ENCODE results near the gene HSD17B10.

The HSD17B10 gene

DNA sequence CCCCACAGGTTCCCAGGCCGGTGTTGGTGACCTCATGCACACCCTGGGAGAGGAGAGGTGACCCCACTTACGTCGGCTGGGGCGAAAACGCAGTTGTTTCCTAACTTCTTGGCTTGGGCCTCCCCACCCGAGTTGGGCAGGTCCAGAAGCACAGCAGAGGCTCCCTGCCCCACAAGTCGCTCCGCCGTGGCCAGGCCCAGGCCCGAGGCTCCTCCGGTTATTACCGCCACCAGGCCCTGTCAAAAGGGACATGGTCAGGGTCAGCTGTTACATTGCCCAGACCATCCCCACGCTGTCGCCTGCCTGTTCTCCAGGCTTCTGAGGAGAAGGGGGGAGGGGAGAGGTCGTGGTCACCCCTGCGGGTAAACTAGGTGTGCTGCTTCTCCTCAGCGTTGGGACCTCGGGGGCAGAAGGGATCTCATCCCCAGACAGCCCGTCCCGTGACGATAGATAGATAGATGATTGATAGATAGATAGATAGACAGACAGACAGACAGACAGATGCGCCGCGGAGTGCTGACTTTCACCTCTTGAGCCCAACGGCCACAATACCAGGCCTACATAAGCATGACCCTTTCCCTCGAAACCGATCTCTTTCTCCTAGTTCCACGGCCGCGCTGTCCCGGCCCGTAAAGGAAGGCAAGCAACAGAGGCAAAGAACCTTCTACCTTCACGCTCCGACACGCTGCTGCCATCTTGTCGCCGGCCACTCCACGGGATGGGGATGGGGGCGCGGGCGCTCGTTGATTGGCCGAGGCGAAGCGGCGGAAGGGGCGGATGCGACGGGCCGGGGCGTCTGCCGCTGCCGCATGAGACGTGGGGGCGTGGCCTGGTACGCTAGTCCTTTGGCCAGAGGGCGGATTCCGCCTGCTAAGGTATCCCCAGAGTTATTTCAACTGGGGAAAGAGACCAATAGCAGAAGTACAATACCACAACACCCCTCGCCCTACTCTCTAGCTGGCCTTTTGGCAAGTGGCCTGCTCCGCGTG lies at the start of gene HSD17B10:
TSS of gene HSD17B10 (minus strand) at position 720 of the 989 bp plus-strand sequence. CDS start at position 695, 25 bp downstream.
- Histone ChIP-seq H3K9me2 (replicated peaks; ENCODE audit: control insufficient read depth, low read length) (no peaks in the 10 kb centered on the region), H3K36me3 (ENCODE audit: control insufficient read depth, low read length) (peaks cover 13% of the 10 kb centered on the region), H3K9me3 (ENCODE audit: control insufficient read depth, insufficient read depth, low read length) (no peaks in the 10 kb centered on the region), H3K27me3 (ENCODE audit: control insufficient read depth, low read length) (no peaks in the 10 kb centered on the region), H3F3A (ENCODE audit: control insufficient read depth, insufficient read depth) (no peaks in the 10 kb centered on the region), H4K20me1 (ENCODE audit: control insufficient read depth, insufficient read depth, low read depth, low read length) (no peaks in the 10 kb centered on the region), H3K4me2 (ENCODE audit: low read length) (peak within 1 kb of the TSS; percentile 67), H3K27ac (ENCODE audit: low read depth, low read length) (peak within 1 kb of the TSS; percentile 37; the same call in 1 of the 2 replicates), H3K4me1 (ENCODE audit: control insufficient read depth, low read length) (peaks cover 14% of the 10 kb centered on the region), H3K79me2 (ENCODE audit: control insufficient read depth, low read length) (peaks cover 11% of the 10 kb centered on the region), H3K4me3 (ENCODE audit: low read length) (peak within 1 kb of the TSS; percentile 86)
- TF ChIP-seq, protein P1, sequence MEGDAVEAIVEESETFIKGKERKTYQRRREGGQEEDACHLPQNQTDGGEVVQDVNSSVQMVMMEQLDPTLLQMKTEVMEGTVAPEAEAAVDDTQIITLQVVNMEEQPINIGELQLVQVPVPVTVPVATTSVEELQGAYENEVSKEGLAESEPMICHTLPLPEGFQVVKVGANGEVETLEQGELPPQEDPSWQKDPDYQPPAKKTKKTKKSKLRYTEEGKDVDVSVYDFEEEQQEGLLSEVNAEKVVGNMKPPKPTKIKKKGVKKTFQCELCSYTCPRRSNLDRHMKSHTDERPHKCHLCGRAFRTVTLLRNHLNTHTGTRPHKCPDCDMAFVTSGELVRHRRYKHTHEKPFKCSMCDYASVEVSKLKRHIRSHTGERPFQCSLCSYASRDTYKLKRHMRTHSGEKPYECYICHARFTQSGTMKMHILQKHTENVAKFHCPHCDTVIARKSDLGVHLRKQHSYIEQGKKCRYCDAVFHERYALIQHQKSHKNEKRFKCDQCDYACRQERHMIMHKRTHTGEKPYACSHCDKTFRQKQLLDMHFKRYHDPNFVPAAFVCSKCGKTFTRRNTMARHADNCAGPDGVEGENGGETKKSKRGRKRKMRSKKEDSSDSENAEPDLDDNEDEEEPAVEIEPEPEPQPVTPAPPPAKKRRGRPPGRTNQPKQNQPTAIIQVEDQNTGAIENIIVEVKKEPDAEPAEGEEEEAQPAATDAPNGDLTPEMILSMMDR (IDR thresholded peaks at IDR 0.05; ENCODE audit: low read depth, low read length, poor library complexity, severe bottlenecking) = no peak
- no peak for TF ChIP-seq EZH2phosphoT487 (IDR thresholded peaks at IDR 0.05; ENCODE audit: borderline replicate concordance, low read length)

GRCh38 chrX:53483416-53483815 lies 49.2 kb upstream of the HSD17B10 start:
- H3K27me3 ChIP-seq (ENCODE audit: control insufficient read depth, low read length) = no peaks in the 10 kb centered on the region
- no peak for TF ChIP-seq EZH2phosphoT487 (IDR thresholded peaks at IDR 0.05; ENCODE audit: borderline replicate concordance, low read length)
- TF ChIP-seq, protein P1 (IDR thresholded peaks at IDR 0.05; ENCODE audit: low read depth, low read length, poor library complexity, severe bottlenecking) = no peak
- H3F3A ChIP-seq (ENCODE audit: control insufficient read depth, insufficient read depth) = no peaks in the 10 kb centered on the region
- H3K4me3 ChIP-seq (ENCODE audit: low read length) = no peak overlapping the region
- H3K79me2 ChIP-seq (ENCODE audit: control insufficient read depth, low read length) = no peaks in the 10 kb centered on the region
- H3K9me3 ChIP-seq (ENCODE audit: control insufficient read depth, insufficient read depth, low read length) = no peaks in the 10 kb centered on the region
- no peaks in the 10 kb centered on the region for H3K9me2 ChIP-seq (replicated peaks; ENCODE audit: control insufficient read depth, low read length)
- no peaks in the 10 kb centered on the region for H3K4me1 ChIP-seq (ENCODE audit: control insufficient read depth, low read length)
- no peaks in the 10 kb centered on the region for H3K36me3 ChIP-seq (ENCODE audit: control insufficient read depth, low read length)
- no peak overlapping the region for H3K27ac ChIP-seq (ENCODE audit: low read depth, low read length)
- H4K20me1 ChIP-seq (ENCODE audit: control insufficient read depth, insufficient read depth, low read depth, low read length) = no peaks in the 10 kb centered on the region
- no peak overlapping the region for H3K4me2 ChIP-seq (ENCODE audit: low read length)

DNA sequence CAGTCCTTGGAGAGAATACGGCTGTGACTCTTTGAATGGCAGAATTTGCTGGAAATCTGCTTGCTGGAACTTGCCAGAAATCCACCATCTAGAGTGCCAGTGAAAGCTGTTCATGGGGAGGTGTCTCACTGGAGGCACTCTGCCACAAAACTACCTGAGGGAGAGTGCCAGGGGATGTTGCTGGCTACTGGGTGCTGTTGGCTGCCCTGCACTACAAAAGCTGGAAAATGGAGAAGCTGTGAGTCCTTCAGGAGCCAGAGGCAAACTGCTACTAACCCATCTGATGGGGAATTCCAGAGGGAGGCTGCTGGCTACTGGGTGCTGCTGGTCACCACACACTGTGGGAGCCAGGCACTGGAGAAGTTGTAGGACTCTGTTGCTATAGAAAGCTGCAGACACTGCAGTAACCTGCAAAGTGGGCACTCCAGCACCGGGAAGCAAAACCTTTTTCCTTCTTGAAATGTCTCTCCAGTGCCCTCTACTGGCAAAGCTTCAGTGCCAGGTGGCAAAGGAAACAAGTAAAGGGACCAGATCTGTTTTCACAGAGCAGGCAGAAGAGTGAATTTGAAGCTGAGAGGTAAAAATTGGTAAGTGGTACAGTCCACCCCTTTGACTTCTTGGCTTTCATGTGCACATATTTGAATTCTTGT lies 47.8 kb upstream of the HSD17B10 start:
- no peaks in the 10 kb centered on the region for H3K36me3 ChIP-seq (ENCODE audit: control insufficient read depth, low read length)
- H3F3A ChIP-seq (ENCODE audit: control insufficient read depth, insufficient read depth) = no peaks in the 10 kb centered on the region
- no peaks in the 10 kb centered on the region for H3K9me2 ChIP-seq (replicated peaks; ENCODE audit: control insufficient read depth, low read length)
- no peaks in the 10 kb centered on the region for H4K20me1 ChIP-seq (ENCODE audit: control insufficient read depth, insufficient read depth, low read depth, low read length)
- no peaks in the 10 kb centered on the region for H3K27me3 ChIP-seq (ENCODE audit: control insufficient read depth, low read length)
- no peaks in the 10 kb centered on the region for H3K9me3 ChIP-seq (ENCODE audit: control insufficient read depth, insufficient read depth, low read length)
- H3K79me2 ChIP-seq (ENCODE audit: control insufficient read depth, low read length) = no peaks in the 10 kb centered on the region
- H3K4me1 ChIP-seq (ENCODE audit: control insufficient read depth, low read length) = no peaks in the 10 kb centered on the region
- H3K27ac ChIP-seq (ENCODE audit: low read depth, low read length) = no peak overlapping the region
- no peak overlapping the region for H3K4me3 ChIP-seq (ENCODE audit: low read length)
- no peak for TF ChIP-seq EZH2phosphoT487 (IDR thresholded peaks at IDR 0.05; ENCODE audit: borderline replicate concordance, low read length)
- TF ChIP-seq, protein P1 (IDR thresholded peaks at IDR 0.05; ENCODE audit: low read depth, low read length, poor library complexity, severe bottlenecking) = peak; percentile 72
- H3K4me2 ChIP-seq (ENCODE audit: low read length) = no peak overlapping the region

All from DOHH2 (cell line).